ENCODE results near the gene ACBD5.

The ACBD5 gene

DNA sequence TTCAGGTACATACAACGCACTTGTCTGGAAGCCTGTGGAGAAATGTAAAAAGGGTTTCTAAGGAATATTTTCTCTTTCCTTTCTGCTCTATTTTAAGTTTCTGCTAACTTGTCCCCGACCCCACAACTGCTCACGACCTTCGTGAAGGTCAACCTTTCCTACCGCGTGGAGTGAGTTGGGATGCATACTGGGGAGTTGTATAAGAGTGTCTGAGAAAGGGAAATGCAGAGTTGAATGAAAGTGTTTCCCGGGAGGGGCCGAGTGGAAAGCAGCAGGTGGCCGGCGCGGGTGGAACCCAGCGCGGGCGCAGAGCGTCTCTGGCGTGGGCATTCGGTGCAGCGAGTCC is 17.9 kb upstream of the ACBD5 start:
- no peaks in the 10 kb centered on the region for H3K36me3 Mint-ChIP-seq (ENCODE audit: low read depth)
- peaks cover 78% of the 10 kb centered on the region for H3K27me3 Mint-ChIP-seq (ENCODE audit: low read depth)
- no peak overlapping the region for H3K27ac Mint-ChIP-seq
- H3K4me3 Mint-ChIP-seq = peak overlapping the region; percentile 75 to 83 (median 80)
- peaks cover 2% of the 10 kb centered on the region for H3K9me3 Mint-ChIP-seq
- peaks cover 13% of the 10 kb centered on the region for H3K4me1 Mint-ChIP-seq
- TF ChIP-seq, protein P1, sequence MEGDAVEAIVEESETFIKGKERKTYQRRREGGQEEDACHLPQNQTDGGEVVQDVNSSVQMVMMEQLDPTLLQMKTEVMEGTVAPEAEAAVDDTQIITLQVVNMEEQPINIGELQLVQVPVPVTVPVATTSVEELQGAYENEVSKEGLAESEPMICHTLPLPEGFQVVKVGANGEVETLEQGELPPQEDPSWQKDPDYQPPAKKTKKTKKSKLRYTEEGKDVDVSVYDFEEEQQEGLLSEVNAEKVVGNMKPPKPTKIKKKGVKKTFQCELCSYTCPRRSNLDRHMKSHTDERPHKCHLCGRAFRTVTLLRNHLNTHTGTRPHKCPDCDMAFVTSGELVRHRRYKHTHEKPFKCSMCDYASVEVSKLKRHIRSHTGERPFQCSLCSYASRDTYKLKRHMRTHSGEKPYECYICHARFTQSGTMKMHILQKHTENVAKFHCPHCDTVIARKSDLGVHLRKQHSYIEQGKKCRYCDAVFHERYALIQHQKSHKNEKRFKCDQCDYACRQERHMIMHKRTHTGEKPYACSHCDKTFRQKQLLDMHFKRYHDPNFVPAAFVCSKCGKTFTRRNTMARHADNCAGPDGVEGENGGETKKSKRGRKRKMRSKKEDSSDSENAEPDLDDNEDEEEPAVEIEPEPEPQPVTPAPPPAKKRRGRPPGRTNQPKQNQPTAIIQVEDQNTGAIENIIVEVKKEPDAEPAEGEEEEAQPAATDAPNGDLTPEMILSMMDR (IDR thresholded peaks at IDR 0.05; ENCODE audit: unreplicated experiment in 3 of 3) = no peak

- H3K4me3 Mint-ChIP-seq = no peak overlapping the region
- H3K4me1 Mint-ChIP-seq = peaks cover 13% of the 10 kb centered on the region
- no peak overlapping the region for H3K27ac Mint-ChIP-seq
- TF ChIP-seq, protein P1 (IDR thresholded peaks at IDR 0.05; ENCODE audit: unreplicated experiment in 3 of 3) = no peak
- H3K27me3 Mint-ChIP-seq (ENCODE audit: low read depth) = peaks cover 63% of the 10 kb centered on the region
- H3K36me3 Mint-ChIP-seq (ENCODE audit: low read depth) = no peaks in the 10 kb centered on the region
- peaks cover 2% of the 10 kb centered on the region for H3K9me3 Mint-ChIP-seq
Observed at GRCh38 chr10:27256299-27257189, 15.9 kb upstream of the ACBD5 start.

GRCh38 chr10:27253576-27253975 is 13.0 kb upstream of the ACBD5 start:
- H3K4me3 Mint-ChIP-seq = no peak overlapping the region
- H3K27ac Mint-ChIP-seq = no peak overlapping the region
- no peaks in the 10 kb centered on the region for H3K9me3 Mint-ChIP-seq
- TF ChIP-seq, protein P1 (IDR thresholded peaks at IDR 0.05; ENCODE audit: unreplicated experiment in 3 of 3) = no peak
- no peaks in the 10 kb centered on the region for H3K36me3 Mint-ChIP-seq (ENCODE audit: low read depth)
- peaks cover 41% of the 10 kb centered on the region for H3K27me3 Mint-ChIP-seq (ENCODE audit: low read depth)
- H3K4me1 Mint-ChIP-seq = peaks cover 4% of the 10 kb centered on the region

DNA sequence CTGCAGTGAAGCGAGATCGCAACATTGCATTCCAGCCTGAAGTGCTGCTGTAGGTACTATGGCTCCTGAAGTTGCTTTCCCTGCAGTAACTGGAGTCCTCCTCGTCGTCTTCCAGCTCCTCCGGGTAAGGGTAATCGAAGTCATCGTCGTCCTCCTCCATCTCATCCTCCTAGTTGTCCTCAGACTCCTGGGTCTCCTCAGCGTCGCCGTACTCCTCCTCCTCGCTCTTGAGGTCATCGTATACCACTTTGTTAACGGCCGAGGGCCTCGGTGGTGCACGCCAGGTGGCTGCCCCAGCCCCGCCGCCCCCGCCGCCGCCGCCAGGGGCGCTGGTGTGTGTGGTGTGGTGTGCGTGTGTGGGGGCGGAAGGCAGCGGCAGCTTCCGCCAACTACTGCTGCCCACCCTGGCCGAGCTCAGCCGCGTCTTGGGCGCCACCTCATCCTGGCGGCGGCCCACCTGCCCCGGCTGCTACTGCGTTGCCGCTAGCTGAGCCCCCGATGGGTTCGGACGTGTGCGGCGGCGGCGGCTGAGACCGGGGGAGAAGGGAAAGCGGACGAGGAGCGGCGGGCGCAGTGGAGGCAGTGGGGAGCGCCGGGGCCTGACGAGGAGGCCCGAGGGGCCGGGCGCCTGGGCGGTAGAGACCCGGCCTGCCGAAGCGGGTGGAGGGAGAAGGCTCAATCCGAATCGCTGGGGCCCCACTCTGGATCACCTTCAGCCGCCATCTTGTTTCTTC is 11.8 kb upstream of the ACBD5 start:
- Mint-ChIP-seq H3K9me3 (no peaks in the 10 kb centered on the region), H3K4me3 (peak overlapping the region in 1 of 3 experiments; percentile 32), H3K27ac (no peak overlapping the region), H3K27me3 (ENCODE audit: low read depth) (peaks cover 29% of the 10 kb centered on the region), H3K4me1 (no peaks in the 10 kb centered on the region), H3K36me3 (ENCODE audit: low read depth) (no peaks in the 10 kb centered on the region)
- TF ChIP-seq, protein P1 (IDR thresholded peaks at IDR 0.05; ENCODE audit: unreplicated experiment in 3 of 3) = peak; percentile 11 to 35 (median 14)

GRCh38 chr10:27251554-27251953 is 11.0 kb upstream of the ACBD5 start:
- no peaks in the 10 kb centered on the region for H3K36me3 Mint-ChIP-seq (ENCODE audit: low read depth)
- H3K4me3 Mint-ChIP-seq = no peak overlapping the region
- H3K27ac Mint-ChIP-seq = no peak overlapping the region
- no peaks in the 10 kb centered on the region for H3K4me1 Mint-ChIP-seq
- no peaks in the 10 kb centered on the region for H3K9me3 Mint-ChIP-seq
- peaks cover 24% of the 10 kb centered on the region for H3K27me3 Mint-ChIP-seq (ENCODE audit: low read depth)
- TF ChIP-seq, protein P1 (IDR thresholded peaks at IDR 0.05; ENCODE audit: unreplicated experiment in 3 of 3) = no peak

Data from nephron (organoid).